ENCODE data around the gene MRFAP1. TPM values are rescaled to one million over a fixed set of nuclear protein-coding genes. Genes with fewer than 3 reads are reported as not detected.
A peak's percentile ranks its signal among the peaks of the same experiment; 100 is the strongest.

Gene MRFAP1
- 88.7 and 98.2 TPM in 2 replicates for total RNA-seq

GRCh38 chr4:6640292-6641163, at the start of gene MRFAP1:
MRFAP1 (plus strand) TSS chr4:6640685; CDS start chr4:6640863, 178 bp downstream.
- peak; percentile 97 for DNase-seq (ENCODE audit: low read depth in 2 of 2)

- DNase-seq (ENCODE audit: low read depth in 2 of 2): no peak
Observed at GRCh38 chr4:6591313-6591712, 49.2 kb upstream of the MRFAP1 start.

GRCh38 chr4:6591781-6592180, 48.7 kb upstream of the MRFAP1 start:
- DNase-seq (ENCODE audit: low read depth in 2 of 2): no peak

- DNase-seq (ENCODE audit: low read depth in 2 of 2): no peak
Observed at GRCh38 chr4:6592804-6593563, 47.5 kb upstream of the MRFAP1 start.

- DNase-seq (ENCODE audit: low read depth in 2 of 2): no peak
Observed at GRCh38 chr4:6594341-6594740, 46.1 kb upstream of the MRFAP1 start.

GRCh38 chr4:6594826-6595355, 45.6 kb upstream of the MRFAP1 start:
- DNase-seq (ENCODE audit: low read depth in 2 of 2): no peak

- no peak for DNase-seq (ENCODE audit: low read depth in 2 of 2)
Observed at GRCh38 chr4:6595897-6596537, 44.5 kb upstream of the MRFAP1 start.

- no peak for DNase-seq (ENCODE audit: low read depth in 2 of 2)
Observed at GRCh38 chr4:6596948-6597347, 43.5 kb upstream of the MRFAP1 start.

GRCh38 chr4:6598127-6598526, 42.4 kb upstream of the MRFAP1 start:
- no peak for DNase-seq (ENCODE audit: low read depth in 2 of 2)

- no peak for DNase-seq (ENCODE audit: low read depth in 2 of 2)
Observed at GRCh38 chr4:6598641-6599040, 41.8 kb upstream of the MRFAP1 start.

GRCh38 chr4:6601661-6602250, 38.7 kb upstream of the MRFAP1 start:
- no peak for DNase-seq (ENCODE audit: low read depth in 2 of 2)

GRCh38 chr4:6602289-6602688, 38.2 kb upstream of the MRFAP1 start:
- no peak for DNase-seq (ENCODE audit: low read depth in 2 of 2)

- no peak for DNase-seq (ENCODE audit: low read depth in 2 of 2)
Observed at GRCh38 chr4:6603128-6603527, 37.4 kb upstream of the MRFAP1 start.

GRCh38 chr4:6605114-6605513, 35.4 kb upstream of the MRFAP1 start:
- no peak for DNase-seq (ENCODE audit: low read depth in 2 of 2)

GRCh38 chr4:6605605-6606004, 34.9 kb upstream of the MRFAP1 start:
- DNase-seq (ENCODE audit: low read depth in 2 of 2): no peak

GRCh38 chr4:6606465-6607235, 33.8 kb upstream of the MRFAP1 start:
- no peak for DNase-seq (ENCODE audit: low read depth in 2 of 2)

GRCh38 chr4:6607368-6608055, 33.0 kb upstream of the MRFAP1 start:
- DNase-seq (ENCODE audit: low read depth in 2 of 2): no peak

- DNase-seq (ENCODE audit: low read depth in 2 of 2): no peak
Observed at GRCh38 chr4:6608758-6609414, 31.6 kb upstream of the MRFAP1 start.

- DNase-seq (ENCODE audit: low read depth in 2 of 2): no peak
Observed at GRCh38 chr4:6609415-6610079, 30.9 kb upstream of the MRFAP1 start.
